LNCaP clone FGC (cell line): ENCODE data around the gene FOXN3.

ENCODE experiments used
- DNase-seq: peaks from one replicate; pipeline ENCODE4 v3.0.0-alpha.2; 2011; ENCODE audit warnings: low read depth
- H3K4me3 ChIP-seq: 2 replicates; pipeline ENCODE4 v1.5.1; 2011; ENCODE audit warnings: mild to moderate bottlenecking, low read depth, low read length, control low read depth
- TF ChIP-seq, protein P1 (sequence below): IDR thresholded peaks from 2 replicates; pipeline ENCODE4 v1.5.1; 2012; ENCODE audit warnings: mild to moderate bottlenecking; ENCODE audit not compliant: control insufficient read depth, insufficient read depth; ENCODE audit errors: extremely low read depth

FOXN3 gene

DNA sequence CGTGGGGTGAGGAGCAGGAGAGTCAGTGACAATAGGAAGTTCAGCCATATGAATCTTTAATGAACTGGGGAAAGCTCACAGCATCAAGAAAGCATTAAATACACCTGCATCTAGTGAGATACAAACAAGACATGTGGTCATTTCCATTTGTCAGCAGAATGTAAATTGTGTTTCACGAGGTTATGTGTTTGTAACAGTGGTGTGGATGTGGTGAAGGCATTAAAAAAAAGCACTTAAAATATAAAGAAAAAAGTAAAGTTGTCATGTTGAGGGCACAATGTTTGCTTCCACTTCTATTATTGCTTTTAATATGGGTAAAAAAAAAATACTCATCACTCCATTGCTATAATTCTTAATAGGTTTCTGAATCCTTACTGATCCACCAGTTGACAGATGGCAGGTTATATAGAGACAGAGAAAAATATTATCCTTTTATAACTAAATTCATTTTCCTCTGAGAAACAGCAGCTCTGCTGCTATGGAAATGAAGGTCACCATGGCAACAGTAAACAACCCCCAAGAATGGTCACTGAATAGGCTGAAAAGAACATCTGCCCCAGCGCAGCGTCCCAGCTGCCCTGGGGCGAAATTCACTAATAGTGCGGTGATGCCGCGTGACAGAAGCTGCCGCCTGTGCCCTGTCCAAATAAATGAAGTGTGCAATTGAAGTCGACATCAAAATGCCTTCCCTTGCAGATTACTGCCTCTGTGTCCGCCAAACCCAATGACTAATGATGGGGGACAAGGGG is 226.1 kb downstream of the FOXN3 start:
- H3K4me3 ChIP-seq: no peak overlapping the region
- DNase-seq: no peak
- TF ChIP-seq, protein P1, sequence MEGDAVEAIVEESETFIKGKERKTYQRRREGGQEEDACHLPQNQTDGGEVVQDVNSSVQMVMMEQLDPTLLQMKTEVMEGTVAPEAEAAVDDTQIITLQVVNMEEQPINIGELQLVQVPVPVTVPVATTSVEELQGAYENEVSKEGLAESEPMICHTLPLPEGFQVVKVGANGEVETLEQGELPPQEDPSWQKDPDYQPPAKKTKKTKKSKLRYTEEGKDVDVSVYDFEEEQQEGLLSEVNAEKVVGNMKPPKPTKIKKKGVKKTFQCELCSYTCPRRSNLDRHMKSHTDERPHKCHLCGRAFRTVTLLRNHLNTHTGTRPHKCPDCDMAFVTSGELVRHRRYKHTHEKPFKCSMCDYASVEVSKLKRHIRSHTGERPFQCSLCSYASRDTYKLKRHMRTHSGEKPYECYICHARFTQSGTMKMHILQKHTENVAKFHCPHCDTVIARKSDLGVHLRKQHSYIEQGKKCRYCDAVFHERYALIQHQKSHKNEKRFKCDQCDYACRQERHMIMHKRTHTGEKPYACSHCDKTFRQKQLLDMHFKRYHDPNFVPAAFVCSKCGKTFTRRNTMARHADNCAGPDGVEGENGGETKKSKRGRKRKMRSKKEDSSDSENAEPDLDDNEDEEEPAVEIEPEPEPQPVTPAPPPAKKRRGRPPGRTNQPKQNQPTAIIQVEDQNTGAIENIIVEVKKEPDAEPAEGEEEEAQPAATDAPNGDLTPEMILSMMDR: no peak

DNA sequence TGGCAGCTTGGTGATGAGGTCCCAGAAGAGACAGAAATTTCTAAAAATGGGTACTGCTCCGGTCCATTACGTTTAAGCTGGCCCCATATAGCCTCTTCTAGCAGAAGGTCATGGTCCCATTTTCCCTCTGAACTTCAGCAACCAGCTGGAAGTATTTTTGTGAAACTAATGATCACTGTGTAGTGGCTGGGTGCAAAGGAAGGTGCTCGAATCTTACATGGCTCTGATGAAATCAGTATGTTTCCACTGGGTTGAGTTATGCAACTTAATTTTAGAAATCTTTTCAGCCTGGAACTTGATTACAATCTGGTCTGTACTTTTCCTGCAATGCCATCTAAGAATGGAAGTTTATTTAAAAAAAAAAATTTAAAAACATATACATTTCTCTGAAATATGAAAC is 228.5 kb downstream of the FOXN3 start:
- TF ChIP-seq, protein P1: no peak
- no peak overlapping the region for H3K4me3 ChIP-seq
- DNase-seq: no peak

DNA sequence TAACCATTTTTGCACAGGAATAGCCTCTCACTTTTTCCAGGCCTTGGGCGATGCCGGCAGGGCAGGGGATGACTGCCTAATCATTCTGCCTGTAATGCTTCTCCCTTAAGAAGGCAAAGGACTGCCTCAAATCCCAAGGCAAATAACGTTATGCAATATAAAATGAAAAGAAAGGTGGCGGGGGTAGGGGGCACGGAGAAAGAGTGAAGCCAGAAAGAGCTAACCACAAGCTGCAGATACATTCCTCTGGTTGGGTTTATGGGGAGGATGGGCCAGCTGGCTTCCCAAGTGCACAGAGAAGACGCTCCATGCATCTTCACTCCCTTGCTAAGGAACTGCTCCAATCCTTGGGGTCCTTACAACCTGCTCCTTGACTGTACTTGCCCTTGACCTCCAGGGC is 229.5 kb downstream of the FOXN3 start:
- no peak for DNase-seq
- TF ChIP-seq, protein P1: no peak
- H3K4me3 ChIP-seq: no peak overlapping the region

DNA sequence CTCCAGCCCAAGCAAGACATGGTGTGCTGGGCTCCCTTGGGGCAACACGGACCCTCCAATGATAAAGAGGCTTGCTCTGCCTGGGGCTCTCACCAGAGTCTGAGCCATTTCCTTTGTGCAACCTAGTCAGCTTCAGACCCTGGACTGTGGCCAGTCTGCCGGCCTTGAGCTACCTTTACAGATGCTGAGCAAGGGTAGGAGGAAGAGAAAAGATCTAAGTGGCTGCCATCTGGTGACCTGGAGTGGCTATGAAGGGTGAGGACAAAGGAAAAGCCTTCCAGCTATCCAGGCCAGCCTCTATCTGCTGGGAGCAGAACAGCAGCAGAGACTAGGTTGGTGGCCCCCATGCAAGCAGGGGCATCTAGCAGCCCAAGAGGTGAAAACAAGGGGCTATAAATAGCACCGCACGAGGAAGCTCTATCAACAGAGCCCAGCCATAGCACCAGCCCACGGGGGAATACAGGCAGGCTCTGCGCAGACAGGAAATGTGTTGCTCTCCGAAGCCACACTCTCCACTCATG is 230.1 kb downstream of the FOXN3 start:
- DNase-seq: no peak
- TF ChIP-seq, protein P1: no peak
- no peak overlapping the region for H3K4me3 ChIP-seq

DNA sequence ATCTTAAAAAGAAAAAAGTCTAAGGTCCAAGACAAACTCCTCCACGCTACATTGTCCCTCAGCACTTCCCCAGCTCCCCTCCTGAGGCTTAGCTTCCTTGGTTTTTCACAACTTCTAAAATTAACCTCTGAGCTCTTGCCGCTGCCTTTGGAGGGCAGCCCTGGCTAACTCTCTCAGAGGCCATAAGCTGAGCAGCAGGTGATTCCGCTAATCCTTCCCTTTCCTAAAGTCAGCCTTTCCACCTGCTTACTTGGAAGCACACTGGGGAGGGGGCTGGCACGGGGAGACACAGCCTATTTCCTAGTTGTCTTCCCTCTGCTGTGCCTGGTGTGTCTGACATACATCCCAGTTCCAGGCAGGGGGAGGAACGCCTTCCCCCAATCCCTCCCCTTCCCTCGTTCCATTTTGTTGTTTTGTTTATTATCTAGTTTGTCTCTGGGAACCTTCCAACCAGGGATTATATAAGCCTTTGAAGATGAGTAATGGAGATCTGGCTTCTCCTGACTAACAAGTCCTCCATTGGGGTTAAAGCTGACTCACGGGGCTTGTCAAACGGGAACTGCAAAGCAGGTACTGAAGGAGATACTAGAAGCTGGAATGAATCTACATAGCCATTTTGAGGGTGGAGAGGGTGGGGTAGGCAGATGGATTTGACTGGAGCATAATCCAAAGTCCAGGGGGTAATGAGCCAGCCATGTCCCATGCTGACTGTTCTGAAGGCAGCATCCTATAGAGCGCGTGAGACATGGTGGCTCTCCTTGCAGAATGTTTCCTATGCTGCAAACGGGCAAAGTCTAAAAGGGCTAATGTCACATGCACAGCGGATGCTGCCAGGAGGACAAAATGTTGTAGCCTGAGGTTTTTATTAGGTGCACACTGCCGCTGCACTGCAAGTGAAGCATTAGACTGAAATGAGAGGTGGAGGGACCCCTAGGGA is 230.8 kb downstream of the FOXN3 start:
- TF ChIP-seq, protein P1: peak; percentile 25; the same call in 1 of the 2 replicates
- no peak overlapping the region for H3K4me3 ChIP-seq
- peak; percentile 95 for DNase-seq

DNA sequence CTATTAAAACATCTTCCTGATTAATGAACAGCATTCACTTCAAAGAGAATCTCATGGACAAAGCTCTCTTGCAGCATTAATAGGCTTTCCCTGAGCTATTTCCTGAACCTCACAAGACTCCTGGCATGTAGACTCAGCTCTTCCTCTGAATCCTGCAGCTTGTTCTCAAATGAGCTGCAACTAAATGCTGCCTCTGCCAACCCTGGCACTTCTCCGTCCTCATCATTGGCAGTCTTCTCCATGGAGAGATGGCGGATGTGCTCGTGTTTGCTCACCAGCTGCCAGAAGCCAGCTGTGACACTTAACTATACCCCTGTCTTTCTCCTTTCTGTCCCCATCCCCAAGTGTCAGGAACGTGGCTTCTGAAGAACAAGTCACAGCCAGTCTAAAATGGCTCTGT is 232.1 kb downstream of the FOXN3 start:
- TF ChIP-seq, protein P1: no peak
- peak; percentile 55 for DNase-seq
- H3K4me3 ChIP-seq: no peak overlapping the region
